Thyroid gland (tissue), 4 donors: Measurements from ENCODE around the gene AFF3. TPM values are rescaled to one million over a fixed set of nuclear protein-coding genes. Genes with fewer than 3 reads are reported as not detected.

Source experiments
- DNase-seq, 2 donors: peaks; one replicate each; pipeline ENCODE4 v3.0.0-alpha.2; 2019
- H3K27ac ChIP-seq, 3 donors: fragments of 200-600 bp; sonication (generic); 1 replicate in 2 of 3; 2 replicates in 1 of 3; pipeline ENCODE4 v1.5.1; 2016 to 2019; ENCODE audit warnings: mild to moderate bottlenecking in 1 of 3, moderate library complexity in 1 of 3
- H3K27me3 ChIP-seq: fragments of 200-600 bp; sonication (generic); one replicate; pipeline ENCODE4 v1.5.1; 2019
- H3K36me3 ChIP-seq, 2 donors: fragments of 200-600 bp; sonication (generic); one replicate each; pipeline ENCODE4 v1.5.1; 2016 to 2019
- H3K4me1 ChIP-seq, 2 donors: fragments of 200-600 bp; sonication (generic); one replicate each; pipeline ENCODE4 v1.5.1; 2017 to 2019
- H3K4me3 ChIP-seq, 3 donors: fragments of 200-600 bp; sonication (generic); replicated peaks in 1 of 3; 1 replicate in 2 of 3; 2 replicates in 1 of 3; pipeline ENCODE4 v1.5.1; 2016; ENCODE audit warnings: mild to moderate bottlenecking in 1 of 3
- H3K9me3 ChIP-seq: fragments of 200-600 bp; sonication (generic); one replicate; pipeline ENCODE4 v1.5.1; 2017
- CTCF ChIP-seq, 6 experiments: fragments of 200-600 bp in 3 of 6; fragments of 450-650 bp in 3 of 6; sonication (generic) in 3 of 6; IDR thresholded peaks; one replicate each; pipeline ENCODE4 v1.5.1; 2016 to 2019; ENCODE audit warnings: antibody characterized with exemption in 6 of 6, mild to moderate bottlenecking in 2 of 6, inconsistent platforms in 1 of 6, moderate library complexity in 1 of 6
- POLR2A ChIP-seq, 2 donors: fragments of 450-650 bp; IDR thresholded peaks; one replicate each; pipeline ENCODE4 v1.6.1; 2017; ENCODE audit warnings: antibody characterized with exemption in 2 of 2, mild to moderate bottlenecking in 2 of 2, moderate library complexity in 1 of 2
- WGBS, 2 donors: methylation state at CpG; one replicate each; pipeline ENCODE4 v1.1.5; 2017; 5-methylcytosine and 5-hydroxymethylcytosine counted together
- intact Hi-C: fragments of 100-400 bp; cut with DNase I; formaldehyde crosslinking; loops from one replicate; pipeline ENCODE4 v1.15.1; 2023
- total RNA-seq, 4 donors: library from RNA; depleted of rRNA; stranded (reverse); fragments of >200 nt; gene quantifications; one replicate each; pipeline ENCODE4 v1.2.3, GENCODE V29; 2016

The AFF3 gene
- total RNA-seq, 4 donors from 2014 or later, result 0.54 to 2.6 (median 1.1) TPM

GRCh38 chr2:99772591-99773331 lies 369.6 kb downstream of the AFF3 start:
- no peak overlapping the region for H3K27ac ChIP-seq
- no peak for TF ChIP-seq POLR2A (IDR thresholded peaks at IDR 0.05)
- no peak for TF ChIP-seq CTCF (IDR thresholded peaks at IDR 0.05)
- intact Hi-C loops, result no loop called here
- H3K9me3 ChIP-seq, result no peaks in the 10 kb centered on the region
- 60 to 62% methylated on average over 7 of the region's 7 CpGs for WGBS, 2 donors
- no peaks in the 10 kb centered on the region for H3K36me3 ChIP-seq
- no peak for DNase-seq
- H3K27me3 ChIP-seq, result no peaks in the 10 kb centered on the region
- H3K4me3 ChIP-seq, result no peak overlapping the region
- H3K4me1 ChIP-seq, result no peaks in the 10 kb centered on the region

GRCh38 chr2:99771681-99772333 lies 370.6 kb downstream of the AFF3 start:
- WGBS, 2 donors, result 86 to 89% methylated on average over 13 of the region's 13 CpGs
- H3K27ac ChIP-seq, result no peak overlapping the region
- no peak for DNase-seq
- H3K9me3 ChIP-seq, result no peaks in the 10 kb centered on the region
- intact Hi-C loops, result no loop called here
- TF ChIP-seq POLR2A (IDR thresholded peaks at IDR 0.05) (no peak), CTCF (IDR thresholded peaks at IDR 0.05) (no peak)
- no peaks in the 10 kb centered on the region for H3K36me3 ChIP-seq
- H3K4me3 ChIP-seq, result no peak overlapping the region
- no peaks in the 10 kb centered on the region for H3K4me1 ChIP-seq
- no peaks in the 10 kb centered on the region for H3K27me3 ChIP-seq

- Histone ChIP-seq H3K36me3 (no peaks in the 10 kb centered on the region), H3K27ac (no peak overlapping the region), H3K9me3 (no peaks in the 10 kb centered on the region), H3K4me1 (no peaks in the 10 kb centered on the region), H3K4me3 (no peak overlapping the region), H3K27me3 (no peaks in the 10 kb centered on the region)
- no peak for DNase-seq
- 50 to 72% methylated on average over 2 of the region's 2 CpGs for WGBS, 2 donors
- intact Hi-C loops, result no loop called here
- TF ChIP-seq POLR2A (IDR thresholded peaks at IDR 0.05) (no peak), CTCF (IDR thresholded peaks at IDR 0.05) (no peak)
Measured at GRCh38 chr2:99770876-99771275, 371.5 kb downstream of the AFF3 start.

GRCh38 chr2:99765731-99766318 lies 376.6 kb downstream of the AFF3 start:
- no peak for DNase-seq

GRCh38 chr2:99763764-99764163 lies 378.6 kb downstream of the AFF3 start:
- intact Hi-C loops, result no loop called here
- Histone ChIP-seq H3K27ac (no peak overlapping the region), H3K4me1 (no peaks in the 10 kb centered on the region), H3K36me3 (no peaks in the 10 kb centered on the region), H3K9me3 (no peaks in the 10 kb centered on the region), H3K4me3 (no peak overlapping the region), H3K27me3 (no peaks in the 10 kb centered on the region)
- 82 to 83% methylated on average over 6 of the region's 6 CpGs for WGBS, 2 donors
- DNase-seq, result no peak
- TF ChIP-seq POLR2A (IDR thresholded peaks at IDR 0.05), result no peak
- TF ChIP-seq CTCF (IDR thresholded peaks at IDR 0.05), result no peak

More at GRCh38 chr2:99765731-99766318, 376.6 kb downstream of the AFF3 start:
- Histone ChIP-seq H3K27me3 (no peaks in the 10 kb centered on the region), H3K4me3 (no peak overlapping the region), H3K36me3 (no peaks in the 10 kb centered on the region), H3K27ac (no peak overlapping the region), H3K4me1 (no peaks in the 10 kb centered on the region), H3K9me3 (no peaks in the 10 kb centered on the region)
- intact Hi-C loops, result no loop called here
- WGBS, 2 donors, result 88 to 97% methylated on average over 4 of the region's 4 CpGs
- no peak for TF ChIP-seq POLR2A (IDR thresholded peaks at IDR 0.05)
